ENCODE results near the gene NTF4.
"Not testable (repeated sequence)": the region's sequence is repeated elsewhere in the genome, so short reads cannot be mapped to it uniquely, and the experiment has no call there.

NTF4 gene

GRCh38 chr19:49091391-49092038 is 26.9 kb upstream of the NTF4 start:
- no peak for DNase-seq (ENCODE audit: low read depth)

GRCh38 chr19:49086296-49086695 is 21.7 kb upstream of the NTF4 start:
- no peak for DNase-seq (ENCODE audit: low read depth)

GRCh38 chr19:49085868-49086232 is 21.2 kb upstream of the NTF4 start:
- DNase-seq (ENCODE audit: low read depth): no peak

- peak; percentile 90 for DNase-seq (ENCODE audit: low read depth)
These were observed 20.6 kb upstream of the NTF4 start, which contains the start of gene SNRNP70 for GRCh38 chr19:49085020-49085867. Gene SNRNP70 (plus strand): TSS chr19:49085451. CDS start chr19:49086415, 964 bp downstream.

- DNase-seq (ENCODE audit: low read depth): no peak
These were observed 19.8 kb upstream of the NTF4 start for GRCh38 chr19:49084206-49085019.

GRCh38 chr19:49081273-49081672 is 16.7 kb upstream of the NTF4 start:
- DNase-seq (ENCODE audit: low read depth): no peak

GRCh38 chr19:49080392-49080791 is 15.8 kb upstream of the NTF4 start:
- DNase-seq (ENCODE audit: low read depth): no peak

- DNase-seq (ENCODE audit: low read depth): not testable (repeated sequence)
These were observed 10.3 kb upstream of the NTF4 start for GRCh38 chr19:49074869-49075268.

GRCh38 chr19:49073514-49074378 is 9.1 kb upstream of the NTF4 start:
- DNase-seq (ENCODE audit: low read depth): no peak

GRCh38 chr19:49071860-49072547 is 7.4 kb upstream of the NTF4 start:
- no peak for DNase-seq (ENCODE audit: low read depth)

- DNase-seq (ENCODE audit: low read depth): no peak
These were observed 5.8 kb upstream of the NTF4 start for GRCh38 chr19:49070416-49070815.

- DNase-seq (ENCODE audit: low read depth): no peak
These were observed 4.4 kb upstream of the NTF4 start for GRCh38 chr19:49069026-49069425.

- no peak for DNase-seq (ENCODE audit: low read depth)
These were observed 2.9 kb upstream of the NTF4 start for GRCh38 chr19:49067554-49067953.

- DNase-seq (ENCODE audit: low read depth): no peak
These were observed 1.4 kb upstream of the NTF4 start for GRCh38 chr19:49065905-49066512.

GRCh38 chr19:49064029-49064629 is 489 bp downstream of the NTF4 start:
- DNase-seq (ENCODE audit: low read depth): no peak

- DNase-seq (ENCODE audit: low read depth): no peak
These were observed 3.2 kb downstream of the NTF4 start for GRCh38 chr19:49061445-49061844.

GRCh38 chr19:49061000-49061399 is 3.6 kb downstream of the NTF4 start:
- DNase-seq (ENCODE audit: low read depth): no peak

GRCh38 chr19:49059053-49059452 is 5.6 kb downstream of the NTF4 start:
- no peak for DNase-seq (ENCODE audit: low read depth)

- no peak for DNase-seq (ENCODE audit: low read depth)
These were observed 6.1 kb downstream of the NTF4 start for GRCh38 chr19:49058562-49058961.

- no peak for DNase-seq (ENCODE audit: low read depth)
These were observed 6.9 kb downstream of the NTF4 start, which contains the start of gene CGB7 for GRCh38 chr19:49057636-49058234. Gene CGB7 (minus strand): TSS chr19:49057749. CDS start chr19:49055375, 2,374 bp downstream.
